ENCODE results near the gene AFAP1.

AFAP1 gene

DNA sequence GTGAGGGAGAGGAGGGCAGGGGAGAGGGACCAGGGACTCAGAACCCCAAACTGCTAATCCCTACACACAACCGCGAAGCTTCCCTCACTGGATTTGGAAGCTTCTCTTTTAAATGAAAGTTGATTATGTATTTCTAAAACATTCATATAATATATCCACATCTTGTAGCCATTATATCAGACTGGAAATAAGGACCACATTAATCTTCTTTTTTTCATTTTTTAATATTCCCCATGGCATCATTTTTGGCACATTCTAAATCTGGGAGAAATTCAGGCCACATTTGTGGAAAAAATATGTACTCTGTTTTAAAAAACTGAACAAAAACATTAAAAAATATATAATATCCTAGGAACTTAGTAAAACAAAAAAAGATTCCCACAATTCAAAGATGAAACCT lies 97.8 kb downstream of the AFAP1 start:
- DNase-seq (ENCODE audit: insufficient read length, low spot score), result no peak
- FAIRE-seq, result no peak
- TF ChIP-seq POLR2A (IDR thresholded peaks at IDR 0.05; ENCODE audit: low read depth, low read length), result no peak

DNA sequence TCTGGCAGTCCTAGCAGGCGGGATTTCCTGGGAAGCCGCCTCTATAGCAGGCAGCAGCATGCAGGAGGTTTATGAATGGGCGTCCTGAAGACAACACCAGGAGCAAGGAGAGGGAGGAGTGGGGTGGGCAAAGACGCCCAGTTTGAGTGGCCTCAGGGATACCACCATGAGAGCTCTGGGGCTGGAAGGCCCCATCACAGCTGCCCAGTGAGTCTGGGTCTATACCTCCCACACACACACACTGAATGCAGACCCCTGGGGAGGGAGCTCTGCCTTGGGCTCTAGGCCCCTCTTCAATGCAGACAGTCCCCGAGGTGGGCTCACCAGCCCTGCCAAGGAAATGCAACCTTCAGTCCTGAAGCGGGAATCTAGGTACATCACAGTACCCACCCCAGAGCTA lies 98.6 kb downstream of the AFAP1 start:
- DNase-seq (ENCODE audit: insufficient read length, low spot score), result no peak
- FAIRE-seq, result no peak
- TF ChIP-seq POLR2A (IDR thresholded peaks at IDR 0.05; ENCODE audit: low read depth, low read length), result no peak

DNA sequence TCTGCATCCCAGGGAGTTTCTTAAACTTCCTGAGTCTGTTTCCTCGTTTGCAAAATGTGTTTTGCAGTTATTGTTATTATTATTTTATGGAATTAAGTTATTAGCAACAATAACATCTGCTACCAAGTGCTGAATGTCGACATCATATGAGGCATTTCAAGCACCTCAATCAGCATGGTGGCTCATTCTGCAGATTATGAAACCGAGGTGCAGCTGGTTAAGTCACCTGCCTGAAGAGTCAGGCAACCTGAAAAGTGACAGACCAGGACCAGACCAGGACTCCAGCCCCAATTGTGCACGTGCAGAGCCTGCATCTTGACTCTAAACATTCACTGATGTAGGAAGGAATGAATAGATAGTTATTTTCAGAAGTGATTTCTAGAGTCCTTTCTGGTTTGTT lies 99.8 kb downstream of the AFAP1 start:
- DNase-seq (ENCODE audit: insufficient read length, low spot score) (no peak), FAIRE-seq (no peak)
- TF ChIP-seq POLR2A (IDR thresholded peaks at IDR 0.05; ENCODE audit: low read depth, low read length), result no peak

DNA sequence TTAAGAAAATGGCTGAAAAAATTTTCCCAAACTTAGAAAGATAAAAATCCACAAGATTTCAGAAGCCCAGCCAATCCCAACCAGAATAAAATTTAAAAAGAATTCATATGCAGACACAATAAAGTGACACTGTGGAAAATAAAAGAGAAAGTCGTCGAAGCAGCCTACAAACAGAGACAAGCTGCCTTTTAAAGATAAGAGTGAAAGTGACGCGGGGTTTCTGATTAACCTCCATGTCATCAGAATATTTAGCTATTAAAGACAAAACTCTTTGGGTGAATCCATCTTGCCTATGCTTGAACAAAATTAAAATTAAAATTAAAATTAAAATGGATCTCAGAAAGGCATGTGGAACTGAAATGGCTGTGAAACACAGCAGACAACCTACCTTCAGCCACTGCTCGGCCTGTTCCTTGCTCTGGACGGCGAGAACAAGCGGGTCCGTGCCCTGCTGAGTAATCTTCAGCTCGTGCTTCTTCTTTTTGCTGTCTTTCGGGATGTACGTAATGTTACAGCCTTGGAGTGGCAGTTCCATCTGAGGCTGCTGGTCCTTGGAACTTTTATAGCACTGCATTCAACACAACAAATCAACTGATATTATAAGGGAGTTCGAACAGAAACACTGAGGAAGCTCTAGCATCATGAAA lies 101.4 kb downstream of the AFAP1 start:
- no peak for TF ChIP-seq POLR2A (IDR thresholded peaks at IDR 0.05; ENCODE audit: low read depth, low read length)
- no peak for DNase-seq (ENCODE audit: insufficient read length, low spot score)
- no peak for FAIRE-seq

DNA sequence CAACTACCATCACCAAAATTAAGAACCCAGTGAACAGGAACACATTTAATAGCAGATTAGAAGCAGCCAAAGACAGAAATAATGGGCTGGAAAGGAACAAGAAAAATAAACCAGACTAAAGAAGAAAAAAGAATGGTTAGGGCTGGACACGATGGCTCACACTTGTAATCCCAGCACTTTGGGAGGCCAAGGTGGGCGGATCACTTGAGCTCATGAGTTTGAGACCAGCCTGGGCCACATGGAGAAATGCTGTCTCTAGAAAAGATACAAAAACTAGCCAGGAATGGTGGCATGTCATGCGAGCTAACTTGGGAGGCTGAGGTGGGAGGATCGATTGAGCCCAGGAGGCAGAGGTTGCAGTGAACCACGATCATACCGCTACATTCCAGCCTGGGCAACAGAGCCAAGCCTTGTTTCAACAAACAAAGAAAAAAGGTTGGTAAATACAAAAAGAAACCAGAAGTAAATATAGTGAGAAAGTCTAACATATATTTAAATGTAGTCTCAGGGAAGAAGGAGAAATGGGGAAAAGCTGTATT lies 102.0 kb downstream of the AFAP1 start:
- no peak for TF ChIP-seq POLR2A (IDR thresholded peaks at IDR 0.05; ENCODE audit: low read depth, low read length)
- DNase-seq (ENCODE audit: insufficient read length, low spot score), result no peak
- no peak for FAIRE-seq

DNA sequence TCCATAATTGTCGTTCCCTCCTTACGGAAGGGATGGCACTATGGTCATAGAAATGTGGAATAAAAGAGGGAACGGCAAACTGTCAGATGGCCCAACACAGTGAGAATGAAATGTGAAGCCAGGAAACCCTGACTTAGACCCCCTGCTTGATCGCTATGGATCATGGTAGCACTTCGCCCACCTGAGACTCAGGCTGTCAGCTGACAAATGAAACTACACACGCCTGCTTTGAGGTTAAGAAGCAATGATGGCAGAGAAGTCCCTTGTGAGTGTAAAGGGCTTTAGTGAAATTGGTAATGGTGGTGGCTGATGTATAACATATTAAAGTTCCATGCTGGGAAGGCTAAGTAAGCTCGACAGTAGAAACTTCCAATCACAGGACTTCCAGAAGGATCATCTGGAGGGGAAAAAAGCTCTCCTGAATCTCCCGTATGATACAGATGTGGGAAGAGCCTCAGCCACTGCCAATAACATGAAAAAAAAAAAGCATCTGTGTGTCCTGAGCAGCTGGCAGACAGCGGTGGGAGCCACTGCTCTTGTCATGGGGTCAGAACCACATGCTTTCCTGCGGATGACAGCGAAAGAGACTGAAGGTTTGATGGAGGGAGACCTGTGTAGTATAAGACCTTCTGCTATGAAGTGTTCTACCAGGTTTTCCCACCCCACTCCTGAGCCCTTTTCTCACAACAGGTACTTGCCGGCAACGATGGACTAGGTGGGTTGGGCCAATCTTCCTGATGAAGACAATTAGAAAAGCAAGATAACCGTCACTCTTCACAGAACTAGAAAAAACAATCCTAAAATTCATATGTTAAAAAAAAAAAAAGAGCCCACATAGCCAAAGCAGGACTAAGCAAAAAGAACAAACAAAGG lies 107.6 kb downstream of the AFAP1 start:
- no peak for FAIRE-seq
- no peak for TF ChIP-seq POLR2A (IDR thresholded peaks at IDR 0.05; ENCODE audit: low read depth, low read length)

DNA sequence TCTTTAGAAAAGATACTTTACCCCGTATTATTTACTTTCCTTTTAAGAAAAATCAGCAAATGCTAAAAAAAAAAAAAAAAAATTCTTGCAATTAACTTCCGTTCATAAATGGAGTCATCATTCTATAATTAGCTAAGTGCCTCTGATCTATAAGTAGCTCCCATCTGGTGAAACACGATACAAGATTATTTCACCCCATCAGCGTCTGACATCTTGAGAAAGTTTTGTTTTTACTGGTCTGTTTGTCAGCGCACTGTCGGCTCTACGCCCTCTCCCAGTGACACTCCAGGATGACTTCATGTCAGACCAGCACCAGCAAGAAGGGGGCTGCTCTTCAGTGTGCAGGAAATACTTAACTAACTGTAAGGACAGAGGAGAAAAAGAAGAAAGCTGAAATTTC lies 108.3 kb downstream of the AFAP1 start:
- FAIRE-seq (no peak), DNase-seq (ENCODE audit: insufficient read length, low spot score) (no peak)
- TF ChIP-seq POLR2A (IDR thresholded peaks at IDR 0.05; ENCODE audit: low read depth, low read length), result no peak

More for the DNA sequence above, 107.6 kb downstream of the AFAP1 start:
- DNase-seq (ENCODE audit: insufficient read length, low spot score), result no peak

DNA sequence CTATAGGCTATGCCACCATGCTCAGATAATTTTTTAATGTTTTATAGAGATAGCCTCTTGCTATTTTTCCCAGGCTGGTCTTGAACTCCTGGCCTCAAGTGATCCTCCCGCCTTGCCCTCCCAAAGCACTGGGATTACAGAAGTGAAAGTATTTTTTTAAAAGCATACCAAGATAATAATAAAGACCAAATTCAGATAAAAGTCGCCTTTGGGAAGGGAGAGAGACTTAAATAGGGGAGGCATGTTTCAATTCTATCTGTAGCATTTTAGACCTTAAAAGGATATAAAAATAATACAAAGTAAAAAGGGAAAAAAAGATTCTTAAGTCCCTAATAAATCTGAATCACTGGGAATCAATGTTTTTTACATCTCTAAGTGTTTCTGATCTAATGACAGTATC lies 108.9 kb downstream of the AFAP1 start:
- DNase-seq (ENCODE audit: insufficient read length, low spot score) (no peak), FAIRE-seq (no peak)
- TF ChIP-seq POLR2A (IDR thresholded peaks at IDR 0.05; ENCODE audit: low read depth, low read length), result no peak

DNA sequence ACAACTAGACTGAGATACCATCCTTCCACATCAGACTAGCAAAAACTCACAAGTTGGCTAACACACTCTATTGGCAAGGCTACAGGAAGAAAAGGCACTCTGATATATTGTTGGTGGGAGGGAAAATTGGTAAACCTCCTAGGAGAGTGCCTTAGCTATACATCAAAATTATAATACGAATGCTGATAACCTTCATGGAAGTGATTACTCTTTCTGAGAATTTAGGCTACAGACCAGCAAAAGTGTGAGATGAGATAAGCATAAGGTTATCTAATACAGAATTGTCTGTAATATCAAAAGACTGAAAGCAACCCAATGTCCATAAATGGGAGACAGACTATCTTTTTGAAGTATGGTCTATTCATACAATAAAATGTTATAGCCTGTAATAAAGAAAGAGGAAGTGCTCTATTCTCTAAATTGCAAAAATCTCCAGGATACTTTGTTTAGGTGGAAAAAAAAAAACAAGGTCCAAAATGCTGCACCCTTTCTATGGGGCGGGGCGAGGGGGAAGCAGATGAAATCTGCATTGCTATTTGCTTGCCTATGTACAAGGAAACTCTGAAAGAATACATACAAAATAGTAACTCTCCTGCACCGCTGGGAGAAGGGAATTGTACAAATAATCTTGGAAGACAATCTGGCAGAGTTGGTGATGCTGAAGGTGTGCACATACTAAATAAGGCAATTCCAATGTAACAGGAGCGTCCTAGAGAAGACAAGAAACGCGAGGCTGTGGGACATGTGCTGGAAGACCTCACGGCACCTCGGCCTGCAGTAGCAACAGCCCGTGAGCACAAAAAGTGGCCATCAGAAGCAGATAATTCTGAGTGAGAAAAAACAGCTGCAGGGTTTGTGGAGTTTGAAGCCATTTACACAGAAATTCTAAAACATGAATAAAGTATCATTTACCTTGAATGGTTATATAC lies 109.7 kb downstream of the AFAP1 start:
- TF ChIP-seq POLR2A (IDR thresholded peaks at IDR 0.05; ENCODE audit: low read depth, low read length), result no peak
- no peak for DNase-seq (ENCODE audit: insufficient read length, low spot score)
- no peak for FAIRE-seq

DNA sequence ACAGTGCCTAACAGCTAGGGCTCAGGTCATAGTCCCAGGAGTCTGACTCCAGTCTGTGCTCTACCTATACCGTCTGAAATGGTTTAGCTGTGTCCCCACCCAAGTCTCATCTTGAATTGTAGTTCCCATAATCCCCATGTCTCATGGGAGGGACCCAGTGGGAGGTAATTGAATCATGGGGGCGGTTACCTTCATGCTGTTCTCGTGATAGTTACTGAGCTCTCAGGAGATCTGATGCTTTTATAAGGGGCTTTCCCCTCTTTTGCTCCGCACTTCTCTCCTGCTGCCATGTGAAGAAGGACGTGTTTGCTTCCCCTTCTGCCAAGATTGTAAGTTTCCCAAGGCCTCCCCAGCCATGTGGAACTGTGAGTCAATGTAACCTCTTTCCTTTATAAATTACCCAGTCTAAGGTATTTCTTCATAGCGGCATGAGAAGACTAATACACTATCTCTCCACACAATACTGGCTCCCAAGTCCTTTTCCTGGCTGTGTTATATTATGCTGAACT lies 110.8 kb downstream of the AFAP1 start:
- no peak for FAIRE-seq
- DNase-seq (ENCODE audit: insufficient read length, low spot score), result no peak
- TF ChIP-seq POLR2A (IDR thresholded peaks at IDR 0.05; ENCODE audit: low read depth, low read length), result no peak

DNA sequence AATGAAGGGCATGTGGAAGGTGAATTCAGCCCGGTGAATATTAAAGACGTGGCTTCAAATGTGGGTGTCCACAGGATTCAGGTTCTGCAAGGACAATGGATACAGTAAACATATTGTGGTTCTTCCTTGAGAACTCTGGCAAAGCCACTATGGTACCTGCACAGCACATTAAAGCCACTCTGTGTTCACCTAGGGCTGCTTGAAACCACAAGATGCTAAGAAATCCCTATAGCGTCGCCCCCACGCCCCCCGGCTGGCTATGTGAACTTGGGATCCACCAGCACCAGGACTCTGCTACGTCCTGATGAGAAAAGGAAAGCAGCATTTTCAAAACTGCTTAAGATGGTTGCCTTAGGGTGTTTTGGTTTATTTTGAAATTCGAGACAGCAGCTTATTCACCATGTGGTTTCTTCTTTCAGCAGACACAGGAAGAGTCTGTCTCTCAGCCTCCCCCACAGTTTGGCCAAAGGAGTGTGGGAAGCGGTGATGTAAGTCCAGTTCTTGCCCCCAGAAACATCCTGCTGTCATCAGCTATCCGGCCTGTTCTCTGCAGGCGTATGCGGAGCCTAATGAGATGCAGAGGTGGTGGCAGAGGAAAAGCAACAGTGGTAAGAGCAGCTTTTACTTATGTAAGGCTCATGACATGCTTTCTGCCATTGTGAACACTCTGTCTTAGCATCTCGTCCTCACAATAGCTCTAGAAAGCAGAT lies 111.5 kb downstream of the AFAP1 start:
- no peak for TF ChIP-seq POLR2A (IDR thresholded peaks at IDR 0.05; ENCODE audit: low read depth, low read length)
- DNase-seq (ENCODE audit: insufficient read length, low spot score) (no peak), FAIRE-seq (no peak)

DNA sequence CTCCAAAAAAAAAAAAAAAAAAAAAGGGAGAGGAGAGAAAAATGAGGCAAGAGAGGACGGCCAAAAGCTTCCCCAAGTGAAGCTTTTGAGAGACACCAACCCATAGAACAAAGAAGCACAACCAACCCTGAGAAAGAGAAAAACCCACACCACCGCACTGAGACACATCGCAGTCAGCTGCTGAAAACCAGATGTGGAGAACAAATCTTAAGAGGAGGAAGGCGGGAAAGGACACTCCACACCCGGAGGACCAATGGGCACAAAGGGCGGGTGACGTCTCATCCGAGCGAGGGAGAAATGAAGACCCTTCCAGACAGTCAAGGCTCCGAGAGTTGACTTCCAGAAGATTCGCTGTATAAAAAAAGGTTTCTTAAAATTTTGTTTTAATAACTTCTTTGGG lies 112.1 kb downstream of the AFAP1 start:
- DNase-seq (ENCODE audit: insufficient read length, low spot score), result no peak
- no peak for FAIRE-seq
- TF ChIP-seq POLR2A (IDR thresholded peaks at IDR 0.05; ENCODE audit: low read depth, low read length), result no peak

DNA sequence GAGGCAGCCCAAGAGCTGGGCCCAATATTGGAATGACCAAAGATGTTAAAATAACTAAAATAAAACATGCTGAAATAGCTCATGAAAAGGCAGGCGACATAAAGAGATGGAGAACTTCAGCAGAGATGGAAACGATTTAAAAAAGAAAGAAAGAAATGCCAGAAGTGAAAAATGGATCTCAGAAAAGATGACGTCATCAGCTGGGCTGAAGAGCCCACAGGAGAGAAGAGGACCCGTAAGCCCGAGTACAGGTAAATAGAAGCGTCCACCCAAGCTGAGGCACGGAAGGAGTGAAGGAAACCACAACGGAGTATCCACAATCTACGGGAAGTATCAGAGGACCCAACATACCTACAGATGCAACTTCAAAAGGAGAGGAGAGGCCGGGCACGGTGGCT lies 112.8 kb downstream of the AFAP1 start:
- no peak for TF ChIP-seq POLR2A (IDR thresholded peaks at IDR 0.05; ENCODE audit: low read depth, low read length)
- FAIRE-seq (no peak), DNase-seq (ENCODE audit: insufficient read length, low spot score) (no peak)
